GM12878 (cell line): ENCODE measurements around the gene DGLUCY. TPM values are rescaled to one million over a fixed set of nuclear protein-coding genes. Genes with fewer than 3 reads are reported as not detected.

Source experiments
- ATAC-seq: fragments of 200-7000 bp; cut with Tn5 transposase; 3 replicates; pipeline ENCODE4 v1.9.1; 2020; ENCODE audit warnings: mild to moderate bottlenecking, moderate library complexity
- BruUV-seq: library from RNA; stranded (reverse); fragments of 400-500 nt; replicated peaks from 2 replicates; lab custom pipeline; 2021; lab: Mats Ljungman, UMichigan
- CTCF ChIA-PET: fragments of 300-600 bp; sonication (Branson Sonifier 250); formaldehyde crosslinking; extraction: SDS; loops from one replicate; lab custom pipeline; 2021; ENCODE audit warnings: inconsistent platforms; lab: Yijun Ruan, JAX
- POLR2A ChIA-PET: fragments of 350-600 bp; formaldehyde crosslinking; extraction: SDS; loops from one replicate; lab custom pipeline; 2021; ENCODE audit warnings: inconsistent platforms; lab: Charles Lee
- RAD21 ChIA-PET: fragments of 300-600 bp; sonication (Branson Sonifier 250); formaldehyde crosslinking; loops from one replicate; lab custom pipeline; 2023; ENCODE audit warnings: antibody characterized with exemption; ENCODE audit not compliant: unreplicated experiment; lab: Charles Lee
- SMC1A ChIA-PET: fragments of 300-600 bp; sonication (Branson Sonifier 250); formaldehyde crosslinking; loops from one replicate; lab custom pipeline; 2023; ENCODE audit not compliant: unreplicated experiment, uncharacterized antibody; lab: Charles Lee
- DNase-seq: peaks from one replicate; pipeline ENCODE4 v3.0.0-alpha.2; 2011; ENCODE audit warnings: low read depth, low spot score
- FAIRE-seq: peaks from 3 replicates; lab custom pipeline; 2011; peaks lifted over from hg19 to GRCh38; lab: Jason Lieb, UNC
- H2AFZ ChIP-seq: 2 replicates; pipeline ENCODE4 v1.6.0; 2011; ENCODE audit warnings: low read depth, low read length, control low read depth; ENCODE audit not compliant: control insufficient read depth
- H3K27ac ChIP-seq: 2 replicates; pipeline ENCODE4 v1.5.1; 2011; ENCODE audit warnings: control low read depth; ENCODE audit not compliant: control insufficient read depth, insufficient read depth
- H3K27me3 ChIP-seq, 2 experiments: replicated peaks in 1 of 2; 2 replicates each; pipeline versions ENCODE4 v1.6.0 to v1.6.1; 2011; ENCODE audit warnings: low read length in 1 of 2; ENCODE audit not compliant: control insufficient read depth in 2 of 2, insufficient read depth in 2 of 2
- H3K36me3 ChIP-seq, 2 experiments: 2 replicates each; pipeline ENCODE4 v1.5.1; 2011; ENCODE audit warnings: low read length in 1 of 2; ENCODE audit not compliant: control insufficient read depth in 2 of 2, insufficient read depth in 2 of 2
- H3K4me1 ChIP-seq: 2 replicates; pipeline ENCODE4 v1.6.1; 2011; ENCODE audit warnings: mild to moderate bottlenecking, low read length, moderate library complexity, mixed read lengths; ENCODE audit not compliant: control insufficient read depth, insufficient read depth
- H3K4me2 ChIP-seq: 2 replicates; pipeline ENCODE4 v1.6.0; 2011; ENCODE audit warnings: control low read depth; ENCODE audit not compliant: control insufficient read depth, insufficient read depth
- H3K4me3 ChIP-seq: fragments of 200-600 bp; sonication (generic); 2 replicates; pipeline ENCODE4 v1.5.1; 2016
- H3K79me2 ChIP-seq: 2 replicates; pipeline ENCODE4 v1.6.0; 2011; ENCODE audit warnings: low read length; ENCODE audit not compliant: control insufficient read depth, insufficient read depth
- H3K9ac ChIP-seq: 2 replicates; pipeline ENCODE4 v1.8.0; 2011; ENCODE audit warnings: low read length, control low read depth, mixed read lengths; ENCODE audit not compliant: control insufficient read depth, insufficient read depth
- H3K9me3 ChIP-seq: replicated peaks from 3 replicates; pipeline ENCODE4 v1.5.1; 2011; ENCODE audit warnings: mild to moderate bottlenecking, low read length; ENCODE audit not compliant: control insufficient read depth, insufficient read depth
- H4K20me1 ChIP-seq: 2 replicates; pipeline ENCODE4 v1.6.0; 2011; ENCODE audit not compliant: control insufficient read depth, insufficient read depth
- BCLAF1 ChIP-seq: fragments of 450-650 bp; IDR thresholded peaks from 2 replicates; pipeline ENCODE4 v1.6.1; 2017; ENCODE audit warnings: antibody characterized with exemption, mild to moderate bottlenecking, moderate library complexity
- CEBPB ChIP-seq, 2 experiments: fragments of 150-350 bp in 1 of 2; IDR thresholded peaks; 2 replicates each; pipeline ENCODE4 v1.6.1; 2012 to 2014; ENCODE audit warnings: low read depth in 2 of 2, low read length in 2 of 2, borderline replicate concordance in 1 of 2, inconsistent platforms in 1 of 2
- GABPA ChIP-seq: IDR thresholded peaks from 2 replicates; pipeline ENCODE4 v1.6.1; 2014; ENCODE audit warnings: antibody characterized with exemption, low read depth, mild to moderate bottlenecking, inconsistent platforms
- NFYB ChIP-seq: IDR thresholded peaks from 2 replicates; pipeline ENCODE4 v1.6.1; 2011; ENCODE audit warnings: low read depth, mild to moderate bottlenecking, low read length, improper control_type of control experiment, moderate library complexity; ENCODE audit not compliant: insufficient read depth
- PAX5 ChIP-seq: IDR thresholded peaks from 2 replicates; pipeline ENCODE4 v1.6.1; 2011; ENCODE audit warnings: low read depth, low read length, borderline replicate concordance
- TCF3 ChIP-seq: IDR thresholded peaks from 2 replicates; pipeline ENCODE4 v1.6.1; 2012; ENCODE audit warnings: low read depth, mild to moderate bottlenecking, low read length, borderline replicate concordance; ENCODE audit not compliant: insufficient read depth
- WRNIP1 ChIP-seq: IDR thresholded peaks from 2 replicates; pipeline ENCODE4 v1.6.1; 2011; ENCODE audit warnings: low read depth, low read length, improper control_type of control experiment, borderline replicate concordance
- WGBS: methylation state at CpG from one replicate; pipeline ENCODE4 v1.1.6; 2016; ENCODE audit warnings: low lambda C conversion rate; ENCODE audit not compliant: insufficient replicate concordance, insufficient coverage; ENCODE audit errors: missing lambda C conversion rate; 5-methylcytosine and 5-hydroxymethylcytosine counted together
- in situ Hi-C: fragments of 300-500 bp; cut with MboI; formaldehyde crosslinking; loops from 9 replicates; pipeline ENCODE4 v1.14.3; 2018; ENCODE audit warnings: mixed read lengths
- intact Hi-C: fragments of 100-400 bp; cut with micrococcal nuclease; formaldehyde crosslinking; loops from one replicate; pipeline ENCODE4 v1.14.2; 2022; ENCODE audit not compliant: unreplicated experiment
- polyA plus RNA-seq, 11 experiments: library from polyadenylated mRNA; depleted of rRNA in 4 of 11; unstranded in 6 of 11; stranded (reverse) in 5 of 11; fragments of >200 nt; fragmentation: Nextera tagmentation in 4 of 11; fragmentation: Illumina TruSeq in 1 of 11; extraction: Ambion mirVana in 4 of 11; extraction: Trizol in 1 of 11; gene quantifications; 1 replicate in 1 of 11; 2 replicates in 10 of 11; pipeline versions ENCODE4 v1.2.1 to v1.2.3, GENCODE V29; 2011 to 2016; ENCODE audit warnings: inconsistent platforms in 2 of 11, missing spikeins in 2 of 11, low read depth in 1 of 11
- total RNA-seq, 4 experiments: library from RNA; depleted of rRNA in 3 of 4; stranded (reverse); fragments of >200 nt in 3 of 4; fragmentation: Illumina TruSeq in 1 of 4; extraction: Trizol in 1 of 4; gene quantifications; 2 replicates each; pipeline versions ENCODE4 v1.2.1 to v1.2.3, GENCODE V29; 2013 to 2021

DGLUCY gene
- total and polyA plus RNA-seq, 10 of the 15 experiments (the other 5 are each of a cell fraction or from before 2014, with no cell fraction given) = 15.0 to 70.3 (median 55.1) TPM

GRCh38 chr14:91103116-91103515 is 10.8 kb upstream of the DGLUCY start:
- H3K36me3 ChIP-seq = no peaks in the 10 kb centered on the region
- TF ChIP-seq NFYB = no peak
- no peak for TF ChIP-seq CEBPB (IDR thresholded peaks at IDR 0.05; ENCODE audit: borderline replicate concordance in 1 of 2, low read depth in 2 of 2, low read length in 2 of 2)
- no peak for TF ChIP-seq TCF3
- TF ChIP-seq BCLAF1 = no peak
- TF ChIP-seq WRNIP1 = no peak
- no peak for TF ChIP-seq GABPA
- TF ChIP-seq PAX5 = no peak
- H3K9ac ChIP-seq = no peak overlapping the region
- CTCF ChIA-PET = no interaction called here
- no peak for DNase-seq
- BruUV-seq = no TSS peak
- no peak overlapping the region for H3K27ac ChIP-seq
- peaks cover 4% of the 10 kb centered on the region for H3K4me1 ChIP-seq
- H4K20me1 ChIP-seq = no peaks in the 10 kb centered on the region
- WGBS = 70% methylated on average over 8 of the region's 8 CpGs
- intact Hi-C loops (no loop called here), in situ Hi-C loops (no loop called here)
- no peak for FAIRE-seq
- POLR2A ChIA-PET = no interaction called here
- H3K4me3 ChIP-seq = no peak overlapping the region
- no peaks in the 10 kb centered on the region; a peak in 1 of 4 replicates for H3K27me3 ChIP-seq
- RAD21 ChIA-PET = no interaction called here
- no peaks in the 10 kb centered on the region for H3K79me2 ChIP-seq
- SMC1A ChIA-PET = no interaction called here
- no peak for ATAC-seq
- H3K9me3 ChIP-seq = no peaks in the 10 kb centered on the region
- no peak overlapping the region for H2AFZ ChIP-seq
- H3K4me2 ChIP-seq = no peak overlapping the region
